ENCODE measurements around the gene CD38.

DNA sequence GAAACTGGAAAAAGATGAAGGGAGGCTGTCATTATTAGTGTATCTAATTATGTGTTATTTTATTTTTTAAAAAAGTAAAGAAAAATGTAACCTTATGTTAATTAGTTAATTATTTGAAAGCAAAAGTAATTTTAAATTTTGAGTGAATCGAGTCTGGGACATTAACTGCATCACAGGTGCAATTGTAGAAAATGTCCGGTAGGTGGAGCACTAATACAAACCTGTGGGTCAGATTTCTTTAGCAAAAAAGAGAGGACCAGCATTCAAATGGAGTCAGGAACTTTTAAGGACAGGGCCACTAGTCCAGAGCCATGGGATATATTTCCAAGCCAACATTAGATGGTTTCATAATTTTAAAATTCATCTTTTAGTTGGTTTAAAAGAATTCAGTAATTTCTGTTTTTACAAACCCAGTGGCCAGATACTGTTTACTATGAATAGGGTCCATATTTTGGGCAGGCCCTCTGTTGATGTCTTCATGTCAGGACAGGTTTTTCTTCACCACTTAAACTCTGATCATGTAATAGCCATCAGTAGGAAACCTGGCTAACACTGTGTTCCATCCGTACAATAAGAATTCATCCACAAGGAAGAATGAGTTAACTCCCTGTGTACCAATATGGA lies 48.1 kb upstream of the CD38 start:
- TF ChIP-seq, protein P1, sequence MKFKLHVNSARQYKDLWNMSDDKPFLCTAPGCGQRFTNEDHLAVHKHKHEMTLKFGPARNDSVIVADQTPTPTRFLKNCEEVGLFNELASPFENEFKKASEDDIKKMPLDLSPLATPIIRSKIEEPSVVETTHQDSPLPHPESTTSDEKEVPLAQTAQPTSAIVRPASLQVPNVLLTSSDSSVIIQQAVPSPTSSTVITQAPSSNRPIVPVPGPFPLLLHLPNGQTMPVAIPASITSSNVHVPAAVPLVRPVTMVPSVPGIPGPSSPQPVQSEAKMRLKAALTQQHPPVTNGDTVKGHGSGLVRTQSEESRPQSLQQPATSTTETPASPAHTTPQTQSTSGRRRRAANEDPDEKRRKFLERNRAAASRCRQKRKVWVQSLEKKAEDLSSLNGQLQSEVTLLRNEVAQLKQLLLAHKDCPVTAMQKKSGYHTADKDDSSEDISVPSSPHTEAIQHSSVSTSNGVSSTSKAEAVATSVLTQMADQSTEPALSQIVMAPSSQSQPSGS (tag by site-specific recombination; IDR thresholded peaks at IDR 0.05; ENCODE audit: low read depth), result no peak
- TF ChIP-seq ZNF785 (tag by site-specific recombination; IDR thresholded peaks at IDR 0.05) (no peak), ZNF138 (tag by site-specific recombination; IDR thresholded peaks at IDR 0.05; ENCODE audit: borderline replicate concordance) (no peak), IKZF3 (tag by site-specific recombination; IDR thresholded peaks at IDR 0.05) (no peak), ZBTB49 (tag by site-specific recombination; IDR thresholded peaks at IDR 0.05; ENCODE audit: low read depth) (no peak), ZNF560 (tag by site-specific recombination; IDR thresholded peaks at IDR 0.05; ENCODE audit: borderline replicate concordance) (no peak)
- TF ChIP-seq, protein P2, sequence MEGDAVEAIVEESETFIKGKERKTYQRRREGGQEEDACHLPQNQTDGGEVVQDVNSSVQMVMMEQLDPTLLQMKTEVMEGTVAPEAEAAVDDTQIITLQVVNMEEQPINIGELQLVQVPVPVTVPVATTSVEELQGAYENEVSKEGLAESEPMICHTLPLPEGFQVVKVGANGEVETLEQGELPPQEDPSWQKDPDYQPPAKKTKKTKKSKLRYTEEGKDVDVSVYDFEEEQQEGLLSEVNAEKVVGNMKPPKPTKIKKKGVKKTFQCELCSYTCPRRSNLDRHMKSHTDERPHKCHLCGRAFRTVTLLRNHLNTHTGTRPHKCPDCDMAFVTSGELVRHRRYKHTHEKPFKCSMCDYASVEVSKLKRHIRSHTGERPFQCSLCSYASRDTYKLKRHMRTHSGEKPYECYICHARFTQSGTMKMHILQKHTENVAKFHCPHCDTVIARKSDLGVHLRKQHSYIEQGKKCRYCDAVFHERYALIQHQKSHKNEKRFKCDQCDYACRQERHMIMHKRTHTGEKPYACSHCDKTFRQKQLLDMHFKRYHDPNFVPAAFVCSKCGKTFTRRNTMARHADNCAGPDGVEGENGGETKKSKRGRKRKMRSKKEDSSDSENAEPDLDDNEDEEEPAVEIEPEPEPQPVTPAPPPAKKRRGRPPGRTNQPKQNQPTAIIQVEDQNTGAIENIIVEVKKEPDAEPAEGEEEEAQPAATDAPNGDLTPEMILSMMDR (tag by site-specific recombination; IDR thresholded peaks at IDR 0.05), result 0 out of 2 replicates have a peak, but pooled peaks have one; percentile 19

Measured in HEK293 (cell line).